Measurements from ENCODE around the gene EIF3A.

DNA sequence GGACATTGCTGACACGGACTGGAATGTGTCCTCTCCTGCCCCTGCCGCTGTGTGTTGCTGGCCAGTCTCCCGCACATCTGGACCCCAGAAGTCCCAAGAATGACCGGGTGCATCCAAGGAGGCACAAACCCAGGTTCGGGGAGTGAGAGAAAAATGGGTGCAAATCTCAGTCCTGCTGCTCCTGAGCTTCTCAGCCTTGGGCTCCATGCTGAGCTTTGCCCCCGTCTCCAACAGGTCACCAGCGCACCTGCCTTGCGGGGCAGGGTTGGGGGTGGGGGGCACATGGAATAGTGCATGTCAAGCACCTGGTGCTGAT, 57.1 kb downstream of the EIF3A start:
- TF ChIP-seq, protein P1, sequence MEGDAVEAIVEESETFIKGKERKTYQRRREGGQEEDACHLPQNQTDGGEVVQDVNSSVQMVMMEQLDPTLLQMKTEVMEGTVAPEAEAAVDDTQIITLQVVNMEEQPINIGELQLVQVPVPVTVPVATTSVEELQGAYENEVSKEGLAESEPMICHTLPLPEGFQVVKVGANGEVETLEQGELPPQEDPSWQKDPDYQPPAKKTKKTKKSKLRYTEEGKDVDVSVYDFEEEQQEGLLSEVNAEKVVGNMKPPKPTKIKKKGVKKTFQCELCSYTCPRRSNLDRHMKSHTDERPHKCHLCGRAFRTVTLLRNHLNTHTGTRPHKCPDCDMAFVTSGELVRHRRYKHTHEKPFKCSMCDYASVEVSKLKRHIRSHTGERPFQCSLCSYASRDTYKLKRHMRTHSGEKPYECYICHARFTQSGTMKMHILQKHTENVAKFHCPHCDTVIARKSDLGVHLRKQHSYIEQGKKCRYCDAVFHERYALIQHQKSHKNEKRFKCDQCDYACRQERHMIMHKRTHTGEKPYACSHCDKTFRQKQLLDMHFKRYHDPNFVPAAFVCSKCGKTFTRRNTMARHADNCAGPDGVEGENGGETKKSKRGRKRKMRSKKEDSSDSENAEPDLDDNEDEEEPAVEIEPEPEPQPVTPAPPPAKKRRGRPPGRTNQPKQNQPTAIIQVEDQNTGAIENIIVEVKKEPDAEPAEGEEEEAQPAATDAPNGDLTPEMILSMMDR (IDR thresholded peaks at IDR 0.05; ENCODE audit: poor library complexity, severe bottlenecking): no peak
- TF ChIP-seq MXI1 (conservative IDR thresholded peaks at IDR 0.05; ENCODE audit: poor library complexity, severe bottlenecking): no peak
